IMR-90 (cell line): ENCODE data around the gene ATXN1. TPM values are rescaled to one million over a fixed set of nuclear protein-coding genes. Genes with fewer than 3 reads are reported as not detected.

Experiments used
- ATAC-seq: fragments of 200-7000 bp; cut with Tn5 transposase; 2 replicates; pipeline ENCODE4 v1.9.1; 2020; ENCODE audit warnings: low read depth, mild to moderate bottlenecking, moderate library complexity
- BruUV-seq: library from RNA; stranded (reverse); fragments of 400-500 nt; replicated peaks from 2 replicates; lab custom pipeline; 2021; lab: Mats Ljungman, UMichigan
- CTCF ChIA-PET: fragments of 300-600 bp; formaldehyde crosslinking; extraction: SDS; loops from one replicate; lab custom pipeline; 2021; ENCODE audit warnings: antibody characterized with exemption; lab: Yijun Ruan, JAX
- POLR2A ChIA-PET: fragments of 300-600 bp; sonication (Branson Sonifier 250); formaldehyde crosslinking; loops from one replicate; lab custom pipeline; 2022; ENCODE audit warnings: antibody characterized with exemption; ENCODE audit not compliant: unreplicated experiment; lab: Charles Lee
- DNase-seq: peaks from one replicate; pipeline ENCODE4 v3.0.0; 2013
- H2AFZ ChIP-seq: replicated peaks from 2 replicates; pipeline ENCODE3; 2013; ENCODE audit warnings: low read length, mild to moderate bottlenecking; ENCODE audit not compliant: poor library complexity
- H2AK5ac ChIP-seq: 2 replicates; pipeline ENCODE4 v1.6.1; 2013; ENCODE audit warnings: low read depth, low read length, inconsistent platforms
- H2AK9ac ChIP-seq: replicated peaks from 2 replicates; pipeline ENCODE3; 2013; ENCODE audit warnings: mild to moderate bottlenecking, low read depth, low read length, moderate library complexity; ENCODE audit not compliant: poor library complexity
- H2BK120ac ChIP-seq: 2 replicates; pipeline ENCODE4 v1.6.1; 2013; ENCODE audit warnings: low read depth, low read length, inconsistent platforms
- H2BK15ac ChIP-seq: 3 replicates; pipeline ENCODE4 v1.6.1; 2013; ENCODE audit warnings: low read depth, low read length, inconsistent platforms
- H2BK20ac ChIP-seq: 2 replicates; pipeline ENCODE4 v1.6.1; 2013; ENCODE audit warnings: low read depth, mild to moderate bottlenecking, inconsistent platforms, low read length, moderate library complexity
- H2BK5ac ChIP-seq: 2 replicates; pipeline ENCODE4 v1.6.1; 2013; ENCODE audit warnings: mild to moderate bottlenecking, low read depth, low read length, inconsistent platforms; ENCODE audit not compliant: poor library complexity, severe bottlenecking
- H3K14ac ChIP-seq: replicated peaks from 2 replicates; pipeline ENCODE4 v1.6.1; 2013; ENCODE audit warnings: low read depth, low read length, inconsistent platforms
- H3K18ac ChIP-seq: 2 replicates; pipeline ENCODE4 v1.6.1; 2013; ENCODE audit warnings: low read depth, low read length, control low read depth
- H3K23ac ChIP-seq: 2 replicates; pipeline ENCODE4 v1.6.1; 2013; ENCODE audit warnings: low read depth, low read length, inconsistent platforms
- H3K27ac ChIP-seq: 2 replicates; pipeline ENCODE4 v1.5.1; 2013; ENCODE audit warnings: mild to moderate bottlenecking, control low read depth, low read length; ENCODE audit not compliant: insufficient read depth
- H3K27me3 ChIP-seq: 2 replicates; pipeline ENCODE4 v1.6.1; 2013; ENCODE audit warnings: low read length; ENCODE audit not compliant: control insufficient read depth, insufficient read depth
- H3K36me3 ChIP-seq: 2 replicates; pipeline ENCODE4 v1.6.1; 2013; ENCODE audit warnings: low read length, mixed read lengths; ENCODE audit not compliant: control insufficient read depth, insufficient read depth
- H3K4ac ChIP-seq: 2 replicates; pipeline ENCODE4 v1.6.1; 2013; ENCODE audit warnings: low read depth, low read length, inconsistent platforms
- H3K4me1 ChIP-seq: 2 replicates; pipeline ENCODE4 v1.6.1; 2013; ENCODE audit warnings: low read length, mixed read lengths; ENCODE audit not compliant: control insufficient read depth, insufficient read depth
- H3K4me2 ChIP-seq: 2 replicates; pipeline ENCODE4 v1.6.1; 2013; ENCODE audit warnings: low read depth, mild to moderate bottlenecking, control low read depth, low read length, moderate library complexity
- H3K4me3 ChIP-seq: 2 replicates; pipeline ENCODE4 v1.5.1; 2013; ENCODE audit warnings: low read depth, mild to moderate bottlenecking, control low read depth, low read length, moderate library complexity; ENCODE audit not compliant: insufficient read depth
- H3K56ac ChIP-seq: 2 replicates; pipeline ENCODE4 v1.6.1; 2013; ENCODE audit warnings: low read length, inconsistent platforms; ENCODE audit not compliant: insufficient read depth; ENCODE audit errors: extremely low read depth
- H3K79me1 ChIP-seq, 2 experiments: 2 replicates each; pipeline ENCODE4 v1.6.1; 2013; ENCODE audit warnings: low read length in 2 of 2, inconsistent platforms in 1 of 2, low read depth in 1 of 2
- H3K9ac ChIP-seq: 2 replicates; pipeline ENCODE4 v1.6.1; 2013; ENCODE audit warnings: low read depth, low read length, control low read depth
- H3K9me1 ChIP-seq: 2 replicates; pipeline ENCODE4 v1.6.1; 2013; ENCODE audit warnings: low read length, inconsistent platforms; ENCODE audit not compliant: insufficient read depth
- H3K9me3 ChIP-seq: 2 replicates; pipeline ENCODE4 v1.6.1; 2013; ENCODE audit warnings: low read length; ENCODE audit not compliant: control insufficient read depth, insufficient read depth
- H4K20me1 ChIP-seq: 2 replicates; pipeline ENCODE4 v1.6.1; 2013; ENCODE audit warnings: low read length, inconsistent platforms; ENCODE audit not compliant: insufficient read depth
- H4K5ac ChIP-seq: 2 replicates; pipeline ENCODE4 v1.6.1; 2013; ENCODE audit warnings: mild to moderate bottlenecking, low read depth, low read length, control low read depth
- H4K8ac ChIP-seq, 2 experiments: 2 replicates each; pipeline ENCODE4 v1.6.1; 2013; ENCODE audit warnings: low read depth in 2 of 2, low read length in 2 of 2, control low read depth in 1 of 2, inconsistent platforms in 1 of 2
- H4K91ac ChIP-seq: 2 replicates; pipeline ENCODE4 v1.6.1; 2013; ENCODE audit warnings: low read depth, low read length, inconsistent platforms; ENCODE audit not compliant: insufficient read depth
- BHLHE40 ChIP-seq: fragments of 150-350 bp; IDR thresholded peaks from 2 replicates; pipeline ENCODE4 v1.6.1; 2016; ENCODE audit warnings: mild to moderate bottlenecking, low read depth, low read length
- CEBPB ChIP-seq: IDR thresholded peaks from 2 replicates; pipeline ENCODE4 v1.6.1; 2012; ENCODE audit warnings: low read depth, low read length, improper control_type of control experiment
- CHD1 ChIP-seq: IDR thresholded peaks from 2 replicates; pipeline ENCODE4 v1.6.1; 2012; ENCODE audit warnings: low read depth, low read length, improper control_type of control experiment
- CTCF ChIP-seq: conservative IDR thresholded peaks from 2 replicates; pipeline ENCODE4 v1.5.1; 2012; ENCODE audit warnings: mild to moderate bottlenecking, low read depth, low read length, improper control_type of control experiment
- ELK1 ChIP-seq: fragments of 150-350 bp; IDR thresholded peaks from 2 replicates; pipeline ENCODE4 v1.6.1; 2016; ENCODE audit warnings: low read depth, mild to moderate bottlenecking, low read length, moderate library complexity, borderline replicate concordance
- FOS ChIP-seq: fragments of 150-350 bp; IDR thresholded peaks from 2 replicates; pipeline ENCODE4 v1.6.1; 2016; ENCODE audit warnings: low read depth, low read length
- MAFK ChIP-seq: IDR thresholded peaks from 2 replicates; pipeline ENCODE4 v1.6.1; 2012; ENCODE audit warnings: low read depth, low read length, improper control_type of control experiment
- MAZ ChIP-seq: IDR thresholded peaks from 2 replicates; pipeline ENCODE4 v1.6.1; 2012; ENCODE audit warnings: low read depth, mild to moderate bottlenecking, low read length, improper control_type of control experiment, moderate library complexity, borderline replicate concordance
- NFE2L2 ChIP-seq: fragments of 150-350 bp; IDR thresholded peaks from 2 replicates; pipeline ENCODE4 v1.6.1; 2016; ENCODE audit warnings: low read depth, mild to moderate bottlenecking, low read length
- POLR2A ChIP-seq: IDR thresholded peaks from 2 replicates; pipeline ENCODE4 v1.6.1; 2012; ENCODE audit warnings: mild to moderate bottlenecking, low read depth, low read length
- RAD21 ChIP-seq: IDR thresholded peaks from 2 replicates; pipeline ENCODE4 v1.6.1; 2012; ENCODE audit warnings: low read length, improper control_type of control experiment
- RCOR1 ChIP-seq: IDR thresholded peaks from 2 replicates; pipeline ENCODE4 v1.6.1; 2012; ENCODE audit warnings: mild to moderate bottlenecking, low read length, improper control_type of control experiment; ENCODE audit not compliant: insufficient replicate concordance
- RFX5 ChIP-seq: IDR thresholded peaks from 2 replicates; pipeline ENCODE4 v1.8.0; 2012; ENCODE audit warnings: low read depth, mild to moderate bottlenecking, low read length, moderate library complexity
- SMC3 ChIP-seq: fragments of 150-350 bp; IDR thresholded peaks from 2 replicates; pipeline ENCODE4 v1.6.1; 2016; ENCODE audit warnings: low read depth, mild to moderate bottlenecking, antibody characterized with exemption, low read length, moderate library complexity
- USF2 ChIP-seq: fragments of 150-350 bp; IDR thresholded peaks from 2 replicates; pipeline ENCODE4 v1.6.1; 2017; ENCODE audit warnings: mild to moderate bottlenecking, antibody characterized with exemption, low read length, low read depth
- WGBS, 2 experiments: methylation state at CpG; one replicate each; pipeline versions ENCODE4 v1.1.5 to v1.1.7; 2013; ENCODE audit warnings: missing lambda C conversion rate in 2 of 2; ENCODE audit not compliant: insufficient read length in 1 of 2; ENCODE audit errors: extremely low coverage in 2 of 2; 5-methylcytosine and 5-hydroxymethylcytosine counted together
- dilution Hi-C: fragments of 300-500 bp; cut with HindIII; formaldehyde crosslinking; loops from one replicate; pipeline ENCODE4 v1.14.3; 2018; ENCODE audit warnings: low sequenced_read_pairs; ENCODE audit not compliant: unreplicated experiment
- in situ Hi-C: fragments of 300-500 bp; cut with MboI; formaldehyde crosslinking; loops from 3 replicates; pipeline ENCODE4 v1.14.3; 2019; ENCODE audit warnings: low sequenced_read_pairs, inconsistent platforms, mixed read lengths
- intact Hi-C: fragments of 100-400 bp; cut with micrococcal nuclease; formaldehyde crosslinking; loops from 2 replicates; pipeline ENCODE4 v1.10.0; 2022
- polyA plus RNA-seq, 3 experiments: library from polyadenylated mRNA; depleted of rRNA; stranded (reverse); fragments of >200 nt; gene quantifications; 2 replicates each; pipeline ENCODE4 v1.2.3, GENCODE V29; 2012; ENCODE audit warnings: low replicate concordance in 1 of 3
- total RNA-seq: library from RNA; depleted of rRNA; stranded (reverse); fragments of >200 nt; gene quantifications from 2 replicates; pipeline ENCODE4 v1.2.3, GENCODE V29; 2012

Gene ATXN1
- total and polyA plus RNA-seq, 2 of the 4 experiments (the other 2 are of a cell fraction) = 7.3 to 11.1 TPM

- Histone ChIP-seq H2BK5ac (peak overlapping the region; percentile 94), H3K18ac (peak overlapping the region; percentile 50), H3K56ac (peak overlapping the region; percentile 50; the same call in 1 of the 2 replicates), H3K9me3 (no peaks in the 10 kb centered on the region), H4K8ac (peak overlapping the region in 1 of 2 experiments; percentile 68; a peak in 2 of 4 replicates), H3K4me1 (peaks cover 19% of the 10 kb centered on the region), H3K23ac (peak overlapping the region; percentile 57; the same call in 1 of the 2 replicates), H3K4me3 (no peak overlapping the region), H4K5ac (no peak overlapping the region), H3K9ac (no peak overlapping the region), H2AK9ac (no peak overlapping the region), H3K9me1 (peaks cover 16% of the 10 kb centered on the region), H4K20me1 (peaks cover 17% of the 10 kb centered on the region; the same call in 1 of the 2 replicates), H4K91ac (no peak overlapping the region), H2BK120ac (peak overlapping the region; percentile 89; the same call in 1 of the 2 replicates), H3K4ac (peak overlapping the region; percentile 82; the same call in 1 of the 2 replicates), H3K36me3 (no peaks in the 10 kb centered on the region), H3K79me1 (peaks cover 26 to 66% of the 10 kb centered on the region in 2 experiments), H2BK15ac (0 out of 3 replicates have a peak overlapping the region, but pooled peaks have one; percentile 43), H3K27me3 (no peaks in the 10 kb centered on the region), H3K27ac (peak overlapping the region; percentile 66; the same call in 1 of the 2 replicates), H2AFZ (no peak overlapping the region), H3K14ac (peak overlapping the region; percentile 77; the same call in 1 of the 2 replicates), H2BK20ac (peak overlapping the region; percentile 77), H2AK5ac (no peak overlapping the region), H3K4me2 (peak overlapping the region; percentile 54; the same call in 1 of the 2 replicates)
- ATAC-seq (peak; percentile 73), DNase-seq (peak; percentile 96)
- WGBS, 2 experiments = no CpG with 5 or more reads among the region's 3 CpGs
- BruUV-seq = no TSS peak
- in situ Hi-C loops = no loop called here
- ChIA-PET POLR2A (no interaction called here), CTCF (interaction anchor here (1.0 kb wide), 1 partner anchor 43 kb away, joined by 3 read pairs; no protein-coding TSS in a partner anchor)
- dilution Hi-C loops = no loop called here
- intact Hi-C loops = loop anchor here (2.0 kb wide), 3 partner anchors 15 to 385 kb away; partner anchors contain the start of gene ATXN1
- TF ChIP-seq FOS (peak; percentile 67), POLR2A (no peak), NFE2L2 (no peak), MAZ (no peak), CHD1 (no peak), RFX5 (no peak), RCOR1 (no peak), CTCF (no peak), MAFK (no peak), ELK1 (no peak), SMC3 (peak; percentile 2; the same call in 1 of the 2 replicates), BHLHE40 (peak; percentile 57), RAD21 (no peak; the same call in 1 of the 2 replicates), CEBPB (peak; percentile 64), USF2 (no peak)
These were observed 37.4 kb downstream of the ATXN1 start for GRCh38 chr6:16723826-16724225.
